Liver (tissue), 9 donors: Measurements from ENCODE around the gene SNX13. TPM values are rescaled to one million over a fixed set of nuclear protein-coding genes. Genes with fewer than 3 reads are reported as not detected.

Experiments
- DNase-seq: peaks from one replicate; pipeline ENCODE4 v3.0.0-alpha.2; 2017; ENCODE audit warnings: low spot score
- H3K27ac ChIP-seq, 2 donors: one replicate each; pipeline ENCODE4 v1.7.0; 2013; ENCODE audit warnings: inconsistent platforms in 2 of 2, low read length in 2 of 2, control low read depth in 1 of 2, low read depth in 1 of 2, mild to moderate bottlenecking in 1 of 2
- H3K27me3 ChIP-seq, 4 donors: one replicate each; pipeline versions ENCODE4 v1.6.1 to v1.7.0; 2013; ENCODE audit warnings: low read length in 3 of 4, inconsistent platforms in 1 of 4, mild to moderate bottlenecking in 1 of 4, moderate library complexity in 1 of 4; ENCODE audit not compliant: control insufficient read depth in 4 of 4, insufficient read depth in 4 of 4
- H3K36me3 ChIP-seq, 4 donors: one replicate each; pipeline versions ENCODE4 v1.6.1 to v1.7.0; 2013; ENCODE audit warnings: low read length in 3 of 4, mild to moderate bottlenecking in 3 of 4, low read depth in 1 of 4, moderate library complexity in 1 of 4; ENCODE audit not compliant: control insufficient read depth in 4 of 4, insufficient read depth in 3 of 4
- H3K4me1 ChIP-seq, 4 donors: one replicate each; pipeline versions ENCODE4 v1.6.1 to v1.7.0; 2013; ENCODE audit warnings: low read length in 3 of 4, mild to moderate bottlenecking in 3 of 4, moderate library complexity in 1 of 4; ENCODE audit not compliant: control insufficient read depth in 4 of 4, insufficient read depth in 4 of 4
- H3K4me3 ChIP-seq, 3 donors: one replicate each; pipeline versions ENCODE4 v1.6.1 to v1.7.0; 2013; ENCODE audit warnings: low read length in 3 of 3, control low read depth in 1 of 3, low read depth in 1 of 3, mild to moderate bottlenecking in 1 of 3
- H3K9ac ChIP-seq, 2 donors: one replicate each; pipeline ENCODE4 v1.7.0; 2013; ENCODE audit warnings: low read length in 2 of 2, mild to moderate bottlenecking in 2 of 2, moderate library complexity in 2 of 2, control low read depth in 1 of 2, low read depth in 1 of 2
- H3K9me3 ChIP-seq, 4 donors: one replicate each; pipeline versions ENCODE4 v1.6.1 to v1.7.0; 2013; ENCODE audit warnings: low read length in 3 of 4; ENCODE audit not compliant: control insufficient read depth in 4 of 4
- EGR1 ChIP-seq, 2 donors: IDR thresholded peaks; 2 replicates each; pipeline ENCODE4 v1.6.1; 2016 to 2018; ENCODE audit warnings: antibody characterized with exemption in 2 of 2, low read depth in 2 of 2
- GABPA ChIP-seq, 2 donors: IDR thresholded peaks in 1 of 2; conservative IDR thresholded peaks in 1 of 2; 2 replicates each; pipeline ENCODE4 v1.6.1; 2016; ENCODE audit warnings: antibody characterized with exemption in 2 of 2, mild to moderate bottlenecking in 1 of 2, moderate library complexity in 1 of 2
- HNF4A ChIP-seq, 2 donors: conservative IDR thresholded peaks; 2 replicates each; pipeline ENCODE4 v1.6.1; 2016; ENCODE audit warnings: antibody characterized with exemption in 2 of 2, mild to moderate bottlenecking in 2 of 2
- HNF4G ChIP-seq: IDR thresholded peaks from 2 replicates; pipeline ENCODE4 v1.6.1; 2016; ENCODE audit warnings: antibody characterized with exemption
- RAD21 ChIP-seq, 2 donors: IDR thresholded peaks; 2 replicates each; pipeline ENCODE4 v1.6.1; 2016; ENCODE audit warnings: antibody characterized with exemption in 2 of 2, mild to moderate bottlenecking in 2 of 2
- RXRA ChIP-seq, 2 donors: IDR thresholded peaks; 2 replicates each; pipeline ENCODE4 v1.6.1; 2017 to 2018; ENCODE audit warnings: antibody characterized with exemption in 2 of 2, mild to moderate bottlenecking in 1 of 2
- SP1 ChIP-seq: IDR thresholded peaks from 2 replicates; pipeline ENCODE4 v1.6.1; 2018; ENCODE audit warnings: antibody characterized with exemption, mild to moderate bottlenecking
- WGBS: extraction: QIAGEN DNeasy Blood & Tissue Kit; methylation state at CpG from one replicate; pipeline ENCODE4 v1.1.7; 2013; 5-methylcytosine and 5-hydroxymethylcytosine counted together
- polyA plus RNA-seq, 2 donors: library from polyadenylated mRNA; stranded (reverse) in 1 of 2; unstranded in 1 of 2; fragments of 200-250 nt in 1 of 2; fragments of >200 nt in 1 of 2; fragmentation: Nextera tagmentation in 1 of 2; extraction: Ambion mirVana in 1 of 2; gene quantifications; one replicate each; pipeline versions ENCODE4 v1.2.1 to v1.2.3, GENCODE V29; 2013 to 2015
- total RNA-seq, 2 donors: library from RNA; depleted of rRNA; stranded (reverse); fragments of >200 nt; gene quantifications; one replicate each; pipeline ENCODE4 v1.2.3, GENCODE V29; 2014
- TF ChIP-seq, protein P1 (sequence below): fragments of 150-350 bp; IDR thresholded peaks from 2 replicates; pipeline ENCODE4 v1.5.1; 2017; ENCODE audit warnings: improper control_type of control experiment, low read depth, low read length; ENCODE audit not compliant: missing input control
- TF ChIP-seq, protein P2 (sequence below): IDR thresholded peaks from 2 replicates; pipeline ENCODE4 v1.6.1; 2016; ENCODE audit warnings: antibody characterized with exemption, mild to moderate bottlenecking
- TF ChIP-seq, protein P3 (sequence below): IDR thresholded peaks from 2 replicates; pipeline ENCODE4 v1.6.1; 2016; ENCODE audit warnings: antibody characterized with exemption
- donor health status: healthy.
- donor health status: healthy.
- donor health status: healthy.
- donor health status: healthy.
- donor health status: healthy.

SNX13 gene
- total and polyA plus RNA-seq, 4 donors, result 5.4 to 28.1 (median 14.0) TPM

DNA sequence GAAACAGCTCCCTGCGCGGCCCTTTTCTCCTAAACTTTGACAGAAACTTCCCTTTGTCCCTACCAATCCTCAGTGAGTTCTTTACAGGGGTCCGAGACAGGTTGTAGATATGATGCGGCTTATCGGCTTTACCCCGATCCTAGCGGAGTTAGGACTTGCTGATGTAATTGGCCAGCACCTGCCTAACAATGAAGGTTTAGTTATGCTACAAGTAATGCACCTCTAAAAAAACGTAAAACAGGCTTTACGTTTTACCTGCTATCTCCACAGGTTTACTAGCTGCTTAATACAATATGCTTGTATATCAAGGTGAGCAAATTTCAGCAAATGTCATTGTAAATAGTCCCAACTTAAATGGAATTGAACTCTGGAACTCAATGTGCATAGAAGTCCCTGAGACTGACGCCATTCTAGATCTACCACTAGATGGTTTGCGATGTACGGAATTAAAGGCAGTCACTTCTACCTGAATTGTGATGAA is 697 bp upstream of the SNX13 start:
- H3K4me1 ChIP-seq, result peaks cover 0 to 28% (median 16%) of the 10 kb centered on the region in 4 donors
- no peak for DNase-seq
- no peaks in the 10 kb centered on the region for H3K36me3 ChIP-seq
- peak overlapping the region; percentile 93 to 95 for H3K27ac ChIP-seq
- WGBS, result 8% methylated on average over 12 of the region's 12 CpGs
- peak overlapping the region; percentile 66 to 93 for H3K9ac ChIP-seq
- H3K4me3 ChIP-seq, result peak overlapping the region; percentile 84 to 91 (median 90)
- no peaks in the 10 kb centered on the region for H3K27me3 ChIP-seq
- TF ChIP-seq HNF4A (conservative IDR thresholded peaks at IDR 0.05) (no peak), GABPA (IDR thresholded peaks at IDR 0.05 in 1 of 2, conservative IDR thresholded peaks at IDR 0.05 in 1 of 2) (no peak), EGR1 (IDR thresholded peaks at IDR 0.05; ENCODE audit: low read depth in 2 of 2) (no peak), RAD21 (IDR thresholded peaks at IDR 0.05) (peak in 1 of 2 donors; percentile 8)
- TF ChIP-seq, protein P1, sequence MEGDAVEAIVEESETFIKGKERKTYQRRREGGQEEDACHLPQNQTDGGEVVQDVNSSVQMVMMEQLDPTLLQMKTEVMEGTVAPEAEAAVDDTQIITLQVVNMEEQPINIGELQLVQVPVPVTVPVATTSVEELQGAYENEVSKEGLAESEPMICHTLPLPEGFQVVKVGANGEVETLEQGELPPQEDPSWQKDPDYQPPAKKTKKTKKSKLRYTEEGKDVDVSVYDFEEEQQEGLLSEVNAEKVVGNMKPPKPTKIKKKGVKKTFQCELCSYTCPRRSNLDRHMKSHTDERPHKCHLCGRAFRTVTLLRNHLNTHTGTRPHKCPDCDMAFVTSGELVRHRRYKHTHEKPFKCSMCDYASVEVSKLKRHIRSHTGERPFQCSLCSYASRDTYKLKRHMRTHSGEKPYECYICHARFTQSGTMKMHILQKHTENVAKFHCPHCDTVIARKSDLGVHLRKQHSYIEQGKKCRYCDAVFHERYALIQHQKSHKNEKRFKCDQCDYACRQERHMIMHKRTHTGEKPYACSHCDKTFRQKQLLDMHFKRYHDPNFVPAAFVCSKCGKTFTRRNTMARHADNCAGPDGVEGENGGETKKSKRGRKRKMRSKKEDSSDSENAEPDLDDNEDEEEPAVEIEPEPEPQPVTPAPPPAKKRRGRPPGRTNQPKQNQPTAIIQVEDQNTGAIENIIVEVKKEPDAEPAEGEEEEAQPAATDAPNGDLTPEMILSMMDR, result no peak
- TF ChIP-seq, protein P2, sequence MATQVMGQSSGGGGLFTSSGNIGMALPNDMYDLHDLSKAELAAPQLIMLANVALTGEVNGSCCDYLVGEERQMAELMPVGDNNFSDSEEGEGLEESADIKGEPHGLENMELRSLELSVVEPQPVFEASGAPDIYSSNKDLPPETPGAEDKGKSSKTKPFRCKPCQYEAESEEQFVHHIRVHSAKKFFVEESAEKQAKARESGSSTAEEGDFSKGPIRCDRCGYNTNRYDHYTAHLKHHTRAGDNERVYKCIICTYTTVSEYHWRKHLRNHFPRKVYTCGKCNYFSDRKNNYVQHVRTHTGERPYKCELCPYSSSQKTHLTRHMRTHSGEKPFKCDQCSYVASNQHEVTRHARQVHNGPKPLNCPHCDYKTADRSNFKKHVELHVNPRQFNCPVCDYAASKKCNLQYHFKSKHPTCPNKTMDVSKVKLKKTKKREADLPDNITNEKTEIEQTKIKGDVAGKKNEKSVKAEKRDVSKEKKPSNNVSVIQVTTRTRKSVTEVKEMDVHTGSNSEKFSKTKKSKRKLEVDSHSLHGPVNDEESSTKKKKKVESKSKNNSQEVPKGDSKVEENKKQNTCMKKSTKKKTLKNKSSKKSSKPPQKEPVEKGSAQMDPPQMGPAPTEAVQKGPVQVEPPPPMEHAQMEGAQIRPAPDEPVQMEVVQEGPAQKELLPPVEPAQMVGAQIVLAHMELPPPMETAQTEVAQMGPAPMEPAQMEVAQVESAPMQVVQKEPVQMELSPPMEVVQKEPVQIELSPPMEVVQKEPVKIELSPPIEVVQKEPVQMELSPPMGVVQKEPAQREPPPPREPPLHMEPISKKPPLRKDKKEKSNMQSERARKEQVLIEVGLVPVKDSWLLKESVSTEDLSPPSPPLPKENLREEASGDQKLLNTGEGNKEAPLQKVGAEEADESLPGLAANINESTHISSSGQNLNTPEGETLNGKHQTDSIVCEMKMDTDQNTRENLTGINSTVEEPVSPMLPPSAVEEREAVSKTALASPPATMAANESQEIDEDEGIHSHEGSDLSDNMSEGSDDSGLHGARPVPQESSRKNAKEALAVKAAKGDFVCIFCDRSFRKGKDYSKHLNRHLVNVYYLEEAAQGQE, result no peak
- no peaks in the 10 kb centered on the region for H3K9me3 ChIP-seq

GRCh38 chr7:17939606-17940301 is 540 bp downstream of the SNX13 start:
- Histone ChIP-seq H3K36me3 (no peaks in the 10 kb centered on the region), H3K9me3 (no peaks in the 10 kb centered on the region), H3K27me3 (no peaks in the 10 kb centered on the region), H3K4me3 (peak overlapping the region; percentile 84 to 91 (median 90)), H3K4me1 (peaks cover 0 to 28% (median 16%) of the 10 kb centered on the region in 4 donors), H3K9ac (peak overlapping the region; percentile 74 to 93), H3K27ac (peak overlapping the region; percentile 93 to 95)
- WGBS, result under 1% methylated on average over 29 of the region's 29 CpGs
- DNase-seq, result peak; percentile 75
- TF ChIP-seq RXRA (IDR thresholded peaks at IDR 0.05) (no peak), HNF4G (no peak)
- TF ChIP-seq, protein P3, sequence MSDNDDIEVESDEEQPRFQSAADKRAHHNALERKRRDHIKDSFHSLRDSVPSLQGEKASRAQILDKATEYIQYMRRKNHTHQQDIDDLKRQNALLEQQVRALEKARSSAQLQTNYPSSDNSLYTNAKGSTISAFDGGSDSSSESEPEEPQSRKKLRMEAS, result peak; percentile 7

DNA sequence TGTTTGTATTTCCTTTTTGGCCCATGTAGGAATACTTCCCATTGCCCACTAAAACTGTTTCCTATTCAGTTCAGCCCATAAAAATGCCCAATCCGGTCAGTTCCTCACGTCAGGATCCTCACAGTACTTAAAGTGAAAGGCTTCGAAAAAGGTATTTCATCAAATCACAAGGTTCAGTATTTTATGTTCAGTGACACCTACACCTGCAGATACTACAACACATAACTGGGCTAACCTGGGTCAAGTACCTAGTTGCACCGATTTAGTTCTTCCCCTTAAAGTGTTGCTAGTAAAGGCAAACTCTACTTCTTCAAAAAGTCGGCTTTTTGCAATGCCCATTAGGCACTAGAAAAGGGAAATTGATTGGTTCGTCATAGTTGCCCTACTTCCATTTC is 1.1 kb downstream of the SNX13 start:
- Histone ChIP-seq H3K27ac (peak overlapping the region; percentile 93 to 95), H3K27me3 (no peaks in the 10 kb centered on the region), H3K4me3 (peak overlapping the region; percentile 84 to 91 (median 90)), H3K36me3 (no peaks in the 10 kb centered on the region), H3K4me1 (peaks cover 2 to 28% (median 16%) of the 10 kb centered on the region in 4 donors), H3K9ac (peak overlapping the region; percentile 1 to 93), H3K9me3 (no peaks in the 10 kb centered on the region)
- DNase-seq, result no peak
- peak in 1 of 2 donors; percentile 22 for TF ChIP-seq GABPA (IDR thresholded peaks at IDR 0.05 in 1 of 2, conservative IDR thresholded peaks at IDR 0.05 in 1 of 2)
- TF ChIP-seq SP1, result no peak
- TF ChIP-seq, protein P3, result peak; percentile 8
- peak in 1 of 2 donors; percentile 2 for TF ChIP-seq HNF4A (conservative IDR thresholded peaks at IDR 0.05)
- whole genome bisulfite sequencing, result 5% methylated on average over 6 of the region's 6 CpGs
